GM19452 (cell line): ENCODE data around the gene MAGI1.
"Not testable (repeated sequence)": the region's sequence is repeated elsewhere in the genome, so short reads cannot be mapped to it uniquely, and the experiment has no call there.

Experiments
- ATAC-seq: cut with Tn5 transposase; IDR thresholded peaks from one replicate; pipeline ENCODE4 v1.9.1; 2021; ENCODE audit not compliant: unreplicated experiment

Gene MAGI1

GRCh38 chr3:65550137-65550536, 488.6 kb downstream of the MAGI1 start:
- ATAC-seq, result no peak

- no peak for ATAC-seq
Observed at GRCh38 chr3:65549626-65549959, 489.1 kb downstream of the MAGI1 start.

- no peak for ATAC-seq
Observed at GRCh38 chr3:65548848-65549625, 489.7 kb downstream of the MAGI1 start.

GRCh38 chr3:65545429-65545828, 493.3 kb downstream of the MAGI1 start:
- no peak for ATAC-seq

GRCh38 chr3:65543391-65543790, 495.3 kb downstream of the MAGI1 start:
- not testable (repeated sequence) for ATAC-seq

GRCh38 chr3:65540666-65541065, 498.1 kb downstream of the MAGI1 start:
- ATAC-seq, result no peak

- no peak for ATAC-seq
Observed at GRCh38 chr3:65539616-65540015, 499.1 kb downstream of the MAGI1 start.

- ATAC-seq, result no peak
Observed at GRCh38 chr3:65538101-65538500, 500.6 kb downstream of the MAGI1 start.

GRCh38 chr3:65537109-65537508, 501.6 kb downstream of the MAGI1 start:
- ATAC-seq, result no peak

GRCh38 chr3:65535260-65535659, 503.5 kb downstream of the MAGI1 start:
- ATAC-seq, result no peak

GRCh38 chr3:65534805-65535204, 503.9 kb downstream of the MAGI1 start:
- ATAC-seq, result no peak

- no peak for ATAC-seq
Observed at GRCh38 chr3:65532749-65533148, 506.0 kb downstream of the MAGI1 start.

GRCh38 chr3:65532215-65532614, 506.5 kb downstream of the MAGI1 start:
- no peak for ATAC-seq

- no peak for ATAC-seq
Observed at GRCh38 chr3:65531499-65531898, 507.2 kb downstream of the MAGI1 start.

- no peak for ATAC-seq
Observed at GRCh38 chr3:65526656-65527055, 512.1 kb downstream of the MAGI1 start.

GRCh38 chr3:65524584-65524983, 514.1 kb downstream of the MAGI1 start:
- no peak for ATAC-seq

- no peak for ATAC-seq
Observed at GRCh38 chr3:65523878-65524277, 514.8 kb downstream of the MAGI1 start.

GRCh38 chr3:65521032-65521431, 517.7 kb downstream of the MAGI1 start:
- ATAC-seq, result no peak

GRCh38 chr3:65516998-65517397, 521.7 kb downstream of the MAGI1 start:
- ATAC-seq, result no peak

GRCh38 chr3:65514317-65514716, 524.4 kb downstream of the MAGI1 start:
- not testable (repeated sequence) for ATAC-seq

- ATAC-seq, result not testable (repeated sequence)
Observed at GRCh38 chr3:65509423-65509794, 529.3 kb downstream of the MAGI1 start.

GRCh38 chr3:65508750-65509422, 529.8 kb downstream of the MAGI1 start:
- no peak for ATAC-seq

- no peak for ATAC-seq
Observed at GRCh38 chr3:65507437-65507836, 531.3 kb downstream of the MAGI1 start.
